ENCODE data around the gene LRRK2. TPM values are rescaled to one million over a fixed set of nuclear protein-coding genes. Genes with fewer than 3 reads are reported as not detected.

The LRRK2 gene
- total and polyA plus RNA-seq, 2 experiments from 2014 or later, result 0.24 TPM; not detected in 1

- peak overlapping the region; percentile 64; the same call in 1 of the 2 replicates for H3K4me3 ChIP-seq
- no peaks in the 10 kb centered on the region for H3F3A ChIP-seq (replicated peaks; ENCODE audit: low read depth)
Observed at GRCh38 chr12:40223646-40224045, 1.2 kb upstream of the LRRK2 start.

GRCh38 chr12:40225337-40225983, 663 bp downstream of the LRRK2 start:
- H3K27ac ChIP-seq (ENCODE audit: low read depth), result no peak overlapping the region
- peak overlapping the region; percentile 82; the same call in 1 of the 2 replicates for H2AFZ ChIP-seq
- TF ChIP-seq REST (IDR thresholded peaks at IDR 0.05; ENCODE audit: unreplicated experiment), result no peak
- no peak for TF ChIP-seq ZNF114 (CRISPR knock-in tag; IDR thresholded peaks at IDR 0.05)
- TF ChIP-seq ZNF331 (CRISPR knock-in tag; IDR thresholded peaks at IDR 0.05; ENCODE audit: low read depth), result no peak
- TF ChIP-seq EZH2 (IDR thresholded peaks at IDR 0.05; ENCODE audit: low read depth, unreplicated experiment), result no peak
- TF ChIP-seq CTCF (conservative IDR thresholded peaks at IDR 0.05; ENCODE audit: low read depth in 2 of 2), result no peak
- TF ChIP-seq ETS1 (IDR thresholded peaks at IDR 0.05), result no peak
- TF ChIP-seq NANOG (IDR thresholded peaks at IDR 0.05; ENCODE audit: borderline replicate concordance), result no peak

More at GRCh38 chr12:40223646-40224045, 1.2 kb upstream of the LRRK2 start:
- Histone ChIP-seq H3K4me1 (ENCODE audit: insufficient read depth) (peaks cover 6% of the 10 kb centered on the region; the same call in 1 of the 2 replicates), H3K4me2 (0 out of 2 replicates have a peak overlapping the region, but pooled peaks have one; percentile 78), H4K20me1 (replicated peaks; ENCODE audit: insufficient read depth) (no peaks in the 10 kb centered on the region), H3K79me2 (replicated peaks; ENCODE audit: insufficient read depth) (no peaks in the 10 kb centered on the region), H3K27me3 (ENCODE audit: insufficient read depth) (peaks cover 46% of the 10 kb centered on the region), H3K36me3 (ENCODE audit: insufficient read depth) (no peaks in the 10 kb centered on the region), H3K9me2 (ENCODE audit: insufficient read depth) (no peaks in the 10 kb centered on the region), H2AFZ (peak overlapping the region; percentile 82; the same call in 1 of the 2 replicates), H3K27ac (ENCODE audit: low read depth) (no peak overlapping the region)
- H3K27ac Mint-ChIP-seq, result no peak overlapping the region
- H3K36me3 Mint-ChIP-seq (ENCODE audit: low read depth), result no peaks in the 10 kb centered on the region
- TF ChIP-seq EZH2 (IDR thresholded peaks at IDR 0.05; ENCODE audit: low read depth, unreplicated experiment), result no peak
- no peak for TF ChIP-seq NANOG (IDR thresholded peaks at IDR 0.05; ENCODE audit: borderline replicate concordance)
- TF ChIP-seq STAT1 (IDR thresholded peaks at IDR 0.05; ENCODE audit: unreplicated experiment), result no peak
- TF ChIP-seq CREB1 (CRISPR knock-in tag; IDR thresholded peaks at IDR 0.05; ENCODE audit: low read depth), result no peak
- peaks cover 21% of the 10 kb centered on the region for H3K27me3 Mint-ChIP-seq (ENCODE audit: insufficient read depth, low read depth, poor library complexity)
- H3K9me3 Mint-ChIP-seq, result no peaks in the 10 kb centered on the region; the same call in 2 of the 3 replicates
- ATAC-seq (no peak), DNase-seq (ENCODE audit: low spot score) (no peak)
- peaks cover 11% of the 10 kb centered on the region; the same call in 2 of the 3 replicates for H3K4me1 Mint-ChIP-seq
- peak overlapping the region; percentile 73; the same call in 1 of the 3 replicates for H3K4me3 Mint-ChIP-seq

More at GRCh38 chr12:40225337-40225983, 663 bp downstream of the LRRK2 start:
- Mint-ChIP-seq H3K9me3 (no peaks in the 10 kb centered on the region; the same call in 2 of the 3 replicates), H3K27ac (no peak overlapping the region), H3K27me3 (ENCODE audit: insufficient read depth, low read depth, poor library complexity) (peaks cover 23% of the 10 kb centered on the region), H3K4me3 (peak overlapping the region; percentile 73), H3K36me3 (ENCODE audit: low read depth) (no peaks in the 10 kb centered on the region), H3K4me1 (peaks cover 11% of the 10 kb centered on the region; the same call in 2 of the 3 replicates)
- no peaks in the 10 kb centered on the region for H3K36me3 ChIP-seq (ENCODE audit: insufficient read depth)
- ATAC-seq, result peak; percentile 43
- no peaks in the 10 kb centered on the region for H3K79me2 ChIP-seq (replicated peaks; ENCODE audit: insufficient read depth)
- DNase-seq (ENCODE audit: low spot score), result no peak
- peaks cover 46% of the 10 kb centered on the region for H3K27me3 ChIP-seq (ENCODE audit: insufficient read depth)
- no peaks in the 10 kb centered on the region for H4K20me1 ChIP-seq (replicated peaks; ENCODE audit: insufficient read depth)
- no peaks in the 10 kb centered on the region for H3F3A ChIP-seq (replicated peaks; ENCODE audit: low read depth)
- H3K4me3 ChIP-seq, result peak overlapping the region; percentile 64
- no peaks in the 10 kb centered on the region for H3K9me2 ChIP-seq (ENCODE audit: insufficient read depth)
- peak overlapping the region; percentile 78 for H3K4me2 ChIP-seq
- H3K4me1 ChIP-seq (ENCODE audit: insufficient read depth), result peaks cover 6% of the 10 kb centered on the region; the same call in 1 of the 2 replicates

Measured in GM23338 (cell line).